Ovary (tissue), 3 donors: ENCODE measurements around the gene TASP1.

ENCODE experiments used
- EP300 ChIP-seq: sonication (generic); formaldehyde crosslinking; IDR thresholded peaks from one replicate; pipeline ENCODE4 v1.6.1; 2017; ENCODE audit warnings: antibody characterized with exemption
- POLR2A ChIP-seq: fragments of 450-650 bp; IDR thresholded peaks from one replicate; pipeline ENCODE4 v1.6.1; 2017; ENCODE audit warnings: antibody characterized with exemption, mild to moderate bottlenecking, moderate library complexity
- TF ChIP-seq, protein P1 (sequence below), 3 donors: fragments of 450-650 bp in 2 of 3; fragments of 200-600 bp in 1 of 3; IDR thresholded peaks; one replicate each; pipeline versions ENCODE4 v1.5.1 to v1.8.0; 2016 to 2022; ENCODE audit warnings: antibody characterized with exemption in 3 of 3, mild to moderate bottlenecking in 1 of 3
- donor health status: DM: no; HTN: no; CAD: no.

DNA sequence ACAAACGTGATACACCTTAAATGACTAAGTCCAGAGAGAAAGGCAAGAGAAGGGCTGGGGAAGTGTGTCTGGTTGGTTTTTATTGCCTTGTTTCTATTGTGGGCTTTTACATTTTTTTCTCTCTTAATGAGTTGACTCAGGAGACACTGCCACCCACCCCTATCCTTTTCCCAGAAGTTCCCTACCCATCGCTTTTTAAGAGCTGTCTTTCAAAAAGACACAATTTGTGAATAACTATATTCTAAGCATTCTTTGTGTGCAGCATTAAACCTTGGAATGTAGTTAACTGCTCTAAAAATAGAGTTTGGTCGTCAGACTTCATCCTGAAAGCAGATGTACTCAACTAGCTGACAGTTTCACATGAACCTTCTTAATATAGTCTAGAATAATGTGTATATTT is 242.7 kb downstream of the TASP1 start:
- TF ChIP-seq, protein P1, sequence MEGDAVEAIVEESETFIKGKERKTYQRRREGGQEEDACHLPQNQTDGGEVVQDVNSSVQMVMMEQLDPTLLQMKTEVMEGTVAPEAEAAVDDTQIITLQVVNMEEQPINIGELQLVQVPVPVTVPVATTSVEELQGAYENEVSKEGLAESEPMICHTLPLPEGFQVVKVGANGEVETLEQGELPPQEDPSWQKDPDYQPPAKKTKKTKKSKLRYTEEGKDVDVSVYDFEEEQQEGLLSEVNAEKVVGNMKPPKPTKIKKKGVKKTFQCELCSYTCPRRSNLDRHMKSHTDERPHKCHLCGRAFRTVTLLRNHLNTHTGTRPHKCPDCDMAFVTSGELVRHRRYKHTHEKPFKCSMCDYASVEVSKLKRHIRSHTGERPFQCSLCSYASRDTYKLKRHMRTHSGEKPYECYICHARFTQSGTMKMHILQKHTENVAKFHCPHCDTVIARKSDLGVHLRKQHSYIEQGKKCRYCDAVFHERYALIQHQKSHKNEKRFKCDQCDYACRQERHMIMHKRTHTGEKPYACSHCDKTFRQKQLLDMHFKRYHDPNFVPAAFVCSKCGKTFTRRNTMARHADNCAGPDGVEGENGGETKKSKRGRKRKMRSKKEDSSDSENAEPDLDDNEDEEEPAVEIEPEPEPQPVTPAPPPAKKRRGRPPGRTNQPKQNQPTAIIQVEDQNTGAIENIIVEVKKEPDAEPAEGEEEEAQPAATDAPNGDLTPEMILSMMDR (IDR thresholded peaks at IDR 0.05): no peak
- TF ChIP-seq POLR2A (no peak), EP300 (no peak)
